ENCODE measurements around the gene APRT.

APRT gene

GRCh38 chr16:88787579-88788314, 24.0 kb downstream of the APRT start:
- DNase-seq (ENCODE audit: low read depth) = no peak

GRCh38 chr16:88785106-88785924, 26.4 kb downstream of the APRT start, which contains the start of gene PIEZO1:
TSS of gene PIEZO1 (minus strand) at chr16:88785220. CDS start at chr16:88784964, 256 bp downstream.
- peak; percentile 49 for DNase-seq (ENCODE audit: low read depth)

GRCh38 chr16:88784856-88785105, 26.9 kb downstream of the APRT start:
- no peak for DNase-seq (ENCODE audit: low read depth)

GRCh38 chr16:88784074-88784855, 27.5 kb downstream of the APRT start:
- DNase-seq (ENCODE audit: low read depth) = peak; percentile 74

- DNase-seq (ENCODE audit: low read depth) = peak; percentile 38
Observed at GRCh38 chr16:88783391-88784073, 28.2 kb downstream of the APRT start.

- DNase-seq (ENCODE audit: low read depth) = peak; percentile 77
Observed at GRCh38 chr16:88782454-88783390, 29.0 kb downstream of the APRT start.

- no peak for DNase-seq (ENCODE audit: low read depth)
Observed at GRCh38 chr16:88781140-88782077, 30.3 kb downstream of the APRT start.

- no peak for DNase-seq (ENCODE audit: low read depth)
Observed at GRCh38 chr16:88780142-88781062, 31.3 kb downstream of the APRT start.

GRCh38 chr16:88779406-88780141, 32.2 kb downstream of the APRT start:
- DNase-seq (ENCODE audit: low read depth) = no peak

GRCh38 chr16:88778541-88779065, 33.1 kb downstream of the APRT start:
- DNase-seq (ENCODE audit: low read depth) = no peak

- DNase-seq (ENCODE audit: low read depth) = no peak
Observed at GRCh38 chr16:88778271-88778525, 33.5 kb downstream of the APRT start.

GRCh38 chr16:88777471-88778270, 34.1 kb downstream of the APRT start:
- DNase-seq (ENCODE audit: low read depth) = no peak

- no peak for DNase-seq (ENCODE audit: low read depth)
Observed at GRCh38 chr16:88775825-88776224, 35.9 kb downstream of the APRT start.

GRCh38 chr16:88774544-88775393, 37.0 kb downstream of the APRT start:
- DNase-seq (ENCODE audit: low read depth) = no peak

- peak; percentile 33 for DNase-seq (ENCODE audit: low read depth)
Observed at GRCh38 chr16:88773812-88774291, 37.9 kb downstream of the APRT start.
